NCI-H1436 treated with DMSO at 0.1 percent for 48 hours (cell line): Measurements from ENCODE around the gene ZNF8.
A peak's percentile ranks its signal among the peaks of the same experiment; 100 is the strongest.
"Not testable (repeated sequence)": the region's sequence is repeated elsewhere in the genome, so short reads cannot be mapped to it uniquely, and the experiment has no call there.

Experiments used
- DNase-seq: peaks from one replicate; lab custom pipeline; 2025; lab: John Stamatoyannopoulos, UW

ZNF8 gene

DNA sequence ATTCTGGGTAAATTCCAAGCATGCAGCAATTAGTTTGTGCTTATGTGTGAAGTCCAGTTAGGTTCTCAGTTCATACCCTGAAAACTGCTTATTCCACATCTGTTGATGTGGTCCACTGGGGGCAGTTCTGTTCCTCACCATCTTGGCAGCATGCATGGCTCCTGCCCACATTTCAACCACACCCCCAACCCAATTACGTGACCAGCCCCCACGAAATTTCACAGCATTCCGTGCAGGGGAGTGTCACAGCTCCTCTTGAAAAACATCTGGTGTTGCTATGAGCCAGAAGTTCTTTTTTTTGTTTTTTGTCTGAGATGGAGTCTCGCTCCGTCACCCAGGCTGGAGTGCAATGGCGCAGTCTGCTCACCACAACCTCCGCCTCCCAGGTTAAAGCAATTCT lies 17.3 kb downstream of the ZNF8 start:
- no peak for DNase-seq

GRCh38 chr19:58300620-58301019 lies 21.9 kb downstream of the ZNF8 start:
- no peak for DNase-seq

DNA sequence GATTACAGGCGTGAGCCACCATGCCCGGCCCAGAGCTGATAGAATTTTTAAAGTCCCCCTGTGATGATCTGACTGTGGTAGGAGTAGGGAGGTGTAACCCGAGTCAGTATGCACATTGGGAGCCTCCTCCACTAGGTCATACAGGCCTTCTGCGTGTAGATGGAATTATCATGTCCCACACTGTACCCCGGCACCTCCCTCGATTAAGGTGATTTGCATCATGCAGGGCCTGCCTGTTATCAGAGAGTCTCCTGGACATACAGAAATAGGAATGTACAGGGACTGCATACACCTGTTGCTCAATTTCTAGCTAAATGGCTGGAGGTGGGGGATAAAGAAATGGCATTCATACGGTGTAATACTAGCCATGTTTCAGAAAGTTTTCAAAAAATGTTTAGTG lies 25.5 kb downstream of the ZNF8 start:
- DNase-seq: no peak

DNA sequence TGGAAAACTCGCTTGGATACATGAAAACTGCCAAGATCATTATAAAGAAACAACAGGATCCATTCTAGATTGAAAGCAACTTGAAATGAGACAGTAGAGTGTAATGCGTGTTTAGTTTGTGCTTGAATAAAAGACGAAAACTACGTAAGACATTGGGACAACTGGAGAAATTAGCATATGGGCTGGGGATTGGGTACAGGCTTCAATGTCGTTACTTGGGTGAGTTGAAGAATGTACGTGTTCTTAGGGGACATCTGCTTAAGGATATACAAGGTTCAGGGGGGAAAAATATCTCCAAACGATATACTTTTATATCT lies 26.0 kb downstream of the ZNF8 start:
- no peak for DNase-seq

- DNase-seq: peak; percentile 76
Observed at GRCh38 chr19:58305065-58305931, 26.5 kb downstream of the ZNF8 start, which contains the start of gene ERVK3-1. Gene ERVK3-1, plus strand, starts transcription at chr19:58305377. Its CDS starts 6,792 bp downstream, at chr19:58312169.

- no peak for DNase-seq
Observed at GRCh38 chr19:58305932-58306323, 27.2 kb downstream of the ZNF8 start.

- no peak for DNase-seq
Observed at GRCh38 chr19:58307736-58308135, 29.0 kb downstream of the ZNF8 start.

DNA sequence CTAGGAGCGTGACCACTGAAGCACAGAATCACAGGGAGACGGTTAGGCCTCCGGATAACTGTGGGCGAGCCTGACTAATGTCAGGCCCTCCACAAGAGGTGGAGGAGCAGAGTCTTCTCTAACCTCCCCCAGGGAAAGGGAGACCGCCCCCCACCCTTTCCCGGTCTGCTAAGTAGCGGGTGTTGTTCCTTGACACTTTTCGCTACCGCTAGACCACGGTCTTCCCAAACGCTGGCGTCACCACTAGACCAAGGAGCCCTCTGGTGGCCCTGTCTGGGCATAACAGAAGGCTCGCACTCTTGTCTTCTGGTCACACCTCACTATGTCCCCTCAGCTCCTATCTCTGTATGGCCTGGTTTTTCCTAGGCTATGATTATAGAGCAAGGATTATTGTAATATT lies 31.9 kb downstream of the ZNF8 start:
- not testable (repeated sequence) for DNase-seq

- DNase-seq: no peak
Observed at GRCh38 chr19:58311345-58311865, 32.6 kb downstream of the ZNF8 start.

- DNase-seq: no peak
Observed at GRCh38 chr19:58315580-58315979, 36.8 kb downstream of the ZNF8 start.

DNA sequence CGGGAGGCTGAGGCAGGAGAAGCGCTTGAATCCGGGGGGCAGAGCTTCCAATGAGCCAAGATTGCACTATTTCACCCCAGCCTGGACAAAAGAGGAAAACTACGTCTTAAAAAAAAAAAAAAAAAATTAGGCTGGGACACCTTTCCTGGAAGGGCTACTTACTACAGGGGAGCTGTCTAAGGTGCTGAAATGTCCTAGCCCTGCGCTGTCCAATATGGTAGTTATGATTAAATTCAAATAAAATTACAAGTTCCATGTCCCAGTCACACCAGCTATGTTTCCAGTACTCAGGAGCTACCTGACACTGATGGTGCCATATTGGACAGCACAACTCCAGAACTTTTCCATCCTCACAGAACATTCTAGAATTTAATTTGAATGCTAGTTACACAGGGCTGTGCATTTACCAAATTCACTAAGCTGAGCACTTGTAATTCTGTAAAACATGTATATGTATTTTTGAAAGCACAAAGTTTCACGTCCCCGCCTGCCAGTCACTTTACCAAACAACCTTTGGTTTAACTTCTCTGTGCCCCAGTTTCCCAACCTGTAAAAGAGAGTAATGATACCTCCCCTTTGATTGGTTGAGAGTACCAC lies 38.8 kb downstream of the ZNF8 start:
- DNase-seq: no peak

DNA sequence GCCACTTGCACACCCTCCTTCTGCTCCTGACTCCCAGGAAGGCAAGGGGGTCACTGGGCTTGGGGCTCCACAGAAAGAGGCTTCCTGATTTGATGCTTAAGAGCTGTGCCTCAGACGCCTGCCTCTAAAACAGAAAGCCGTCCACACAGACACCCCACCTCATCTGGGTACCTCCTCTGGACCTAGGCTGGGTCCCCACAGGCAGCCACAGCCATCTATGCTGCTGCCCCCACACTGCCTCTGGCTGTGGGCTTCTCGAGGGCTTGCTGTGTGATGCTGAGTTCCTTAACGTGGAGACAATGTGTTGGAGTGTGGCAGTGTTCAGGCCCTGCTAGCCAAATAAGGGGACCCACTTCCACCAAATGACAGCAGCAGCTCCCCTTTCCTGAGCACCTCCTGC lies 39.5 kb downstream of the ZNF8 start:
- no peak for DNase-seq

DNA sequence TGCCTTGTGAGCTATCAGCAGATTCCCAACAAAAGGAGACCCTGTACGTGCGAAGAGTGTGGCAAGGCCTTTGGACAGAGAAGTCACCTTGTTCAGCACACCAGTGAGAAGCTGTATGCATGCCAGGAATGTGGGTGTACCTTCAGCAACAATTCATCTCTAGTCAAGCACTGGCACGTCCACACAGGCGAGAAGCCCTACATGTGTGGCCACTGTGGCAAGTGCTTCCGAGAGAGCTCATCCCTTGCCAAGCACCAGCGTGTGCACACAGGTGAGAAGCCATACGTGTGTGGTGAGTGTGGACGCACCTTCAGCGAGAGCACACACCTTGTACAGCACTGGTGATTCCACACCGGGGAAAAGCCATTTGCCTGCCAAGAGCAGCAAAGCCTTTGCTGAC lies 40.5 kb downstream of the ZNF8 start:
- DNase-seq: no peak

- DNase-seq: no peak
Observed at GRCh38 chr19:58325311-58326022, 46.7 kb downstream of the ZNF8 start.

DNA sequence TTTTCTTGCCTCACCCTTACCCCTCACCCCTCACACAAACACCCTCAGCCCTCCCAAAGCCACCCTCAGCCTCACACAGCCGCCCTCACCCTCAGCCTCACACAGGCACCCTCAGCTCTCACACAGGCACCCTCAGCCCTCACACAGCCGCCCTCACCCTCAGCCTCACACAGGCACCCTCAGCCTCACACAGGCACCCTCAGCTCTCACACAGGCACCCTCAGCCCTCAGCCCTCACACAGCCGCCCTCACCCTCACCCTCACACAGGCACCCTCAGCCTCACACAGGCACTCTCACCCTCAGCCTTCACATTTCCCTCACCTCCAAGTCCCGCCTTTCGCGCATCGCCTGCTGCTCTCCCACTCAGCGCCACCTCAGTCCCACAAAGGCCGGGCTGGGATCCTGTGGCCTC lies 47.8 kb downstream of the ZNF8 start:
- no peak for DNase-seq

DNA sequence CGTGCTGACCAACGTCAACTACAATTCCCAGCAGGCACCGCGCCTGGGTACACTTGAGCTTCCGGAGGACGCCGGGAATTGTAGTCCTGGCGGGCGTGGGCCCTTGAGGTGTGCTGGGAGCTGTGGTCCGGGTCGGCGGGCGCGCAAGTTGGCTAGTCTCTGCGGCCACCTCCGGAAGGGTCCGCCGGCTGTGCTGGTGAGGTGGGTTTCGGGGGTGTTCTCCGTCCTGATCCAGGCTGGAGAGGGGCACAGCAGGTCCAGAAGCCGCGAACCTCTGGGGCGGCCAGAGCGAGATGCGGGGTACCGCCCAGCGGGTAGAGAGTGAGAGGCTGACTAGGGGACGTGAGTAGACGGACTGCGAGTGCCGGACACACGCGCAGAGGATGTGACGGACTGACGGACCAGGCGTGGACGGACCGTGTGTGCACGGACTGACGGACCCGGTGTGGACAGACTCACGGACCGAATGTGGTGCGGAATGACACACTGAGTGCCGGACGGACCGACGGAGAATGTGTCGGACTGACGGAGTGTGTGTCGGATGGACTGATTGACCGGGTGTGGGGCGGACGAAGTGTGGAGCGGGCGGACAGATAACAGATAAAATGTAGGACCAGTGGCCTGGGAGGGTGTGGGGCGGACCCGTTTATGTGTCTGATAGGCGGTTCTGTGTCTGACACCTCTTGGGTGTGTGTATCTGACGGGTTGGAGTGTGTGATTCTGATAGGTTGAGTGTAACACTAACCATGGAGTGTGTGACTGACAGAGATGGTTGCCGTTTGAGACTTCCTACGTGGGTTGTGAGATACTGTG lies 48.4 kb downstream of the ZNF8 start, which contains the start of gene ZSCAN22:
Gene ZSCAN22 (plus strand): TSS at position 81 of the 813 bp plus-strand sequence. CDS start 7,809 bp downstream, outside the sequence.
- DNase-seq: peak; percentile 76

GRCh38 chr19:58328999-58329398 lies 50.2 kb downstream of the ZNF8 start:
- no peak for DNase-seq

DNA sequence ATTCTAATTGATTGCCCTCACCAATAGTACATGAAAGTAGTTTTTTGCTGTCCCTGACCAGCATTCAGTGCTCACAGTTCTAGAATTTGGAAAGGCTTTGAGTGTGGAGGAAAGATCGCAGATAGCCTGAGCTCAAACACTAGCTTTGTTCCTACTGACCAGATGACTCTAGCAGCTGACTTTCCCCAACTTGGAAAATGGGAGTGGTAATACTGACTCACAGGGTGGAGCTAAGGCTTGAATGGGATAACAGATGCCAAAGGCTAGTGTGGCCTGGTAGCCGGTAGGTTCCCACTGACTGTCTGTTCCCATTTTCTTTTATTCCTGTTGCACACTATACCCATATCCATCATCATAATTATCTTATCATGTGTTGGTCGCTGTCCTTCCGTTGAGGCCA lies 51.7 kb downstream of the ZNF8 start:
- no peak for DNase-seq

- no peak for DNase-seq
Observed at GRCh38 chr19:58332697-58333096, 53.9 kb downstream of the ZNF8 start.

- no peak for DNase-seq
Observed at GRCh38 chr19:58334691-58335249, 56.0 kb downstream of the ZNF8 start.

DNA sequence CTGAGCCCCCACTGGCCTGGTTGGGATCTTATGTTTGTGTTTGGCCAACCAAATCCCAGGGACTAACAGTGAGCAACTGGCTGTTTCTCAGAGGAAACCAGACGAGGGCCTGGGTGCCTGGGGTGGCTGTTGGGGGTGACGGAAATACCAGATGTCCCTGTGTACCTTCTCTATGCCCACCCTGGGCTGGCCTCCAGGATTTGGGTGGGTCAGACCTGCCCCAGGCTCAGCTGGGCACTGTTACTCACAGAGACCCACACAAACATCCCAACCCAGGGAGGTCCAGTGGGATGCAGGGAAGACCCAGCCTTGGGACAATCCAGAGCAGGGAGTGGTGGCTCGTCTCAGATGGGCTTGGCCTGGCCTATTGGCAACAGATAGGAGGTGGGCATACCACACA lies 56.9 kb downstream of the ZNF8 start:
- no peak for DNase-seq
